ENCODE data around the gene MMP28.

MMP28 gene

DNA sequence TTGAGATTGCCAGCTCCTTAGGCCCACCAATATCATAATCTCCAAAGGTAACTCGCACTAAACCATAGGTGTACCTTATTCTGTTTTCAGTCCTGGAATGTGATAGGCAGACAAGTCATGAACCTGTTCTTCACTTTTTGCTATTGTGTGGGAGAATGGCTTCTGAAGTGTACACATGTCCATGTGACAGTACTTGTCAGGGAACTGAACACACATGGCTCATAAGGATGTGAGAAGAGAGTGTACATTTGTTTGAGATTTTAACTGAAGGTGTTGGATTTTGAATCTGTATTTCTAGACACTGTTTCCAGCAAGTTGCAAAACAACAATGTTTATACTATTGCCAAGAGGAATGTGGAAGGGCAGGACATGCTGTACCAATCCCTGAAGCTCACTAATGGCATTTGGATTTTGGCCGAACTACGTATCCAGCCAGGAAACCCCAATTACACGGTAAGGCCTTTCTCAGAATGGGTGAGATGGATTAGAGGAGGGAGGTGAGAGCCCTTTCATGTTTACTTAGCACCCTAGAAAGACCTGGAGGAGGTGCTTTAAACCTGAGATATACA lies 78.5 kb downstream of the MMP28 start:
- no peak for DNase-seq

DNA sequence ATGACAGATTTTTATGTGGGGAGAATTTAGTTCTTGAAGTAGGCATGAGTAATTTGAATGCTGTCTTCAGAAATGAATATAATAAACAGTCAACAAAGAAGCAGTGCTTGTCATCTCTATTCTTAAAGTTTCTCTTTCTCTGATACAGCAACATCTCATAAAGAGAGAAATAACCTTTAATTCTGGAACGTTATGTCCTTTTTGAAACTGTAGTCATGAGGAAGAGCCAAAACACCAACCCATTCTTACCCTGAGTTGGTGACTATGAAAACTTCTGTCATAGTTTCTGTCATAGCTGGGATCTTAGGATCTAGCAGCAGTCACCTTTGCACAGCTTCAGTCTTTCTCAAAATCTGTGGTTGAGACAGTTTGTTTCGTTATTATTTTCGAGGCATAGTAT lies 79.3 kb downstream of the MMP28 start:
- no peak for DNase-seq
